Measurements from ENCODE around the gene TRPM8. TPM values are rescaled to one million over a fixed set of nuclear protein-coding genes. Genes with fewer than 3 reads are reported as not detected.
A peak's percentile ranks its signal among the peaks of the same experiment; 100 is the strongest.

Gene TRPM8
- polyA plus RNA-seq, 3 donors from 2014 or later = 0.06 to 0.52 (median 0.42) TPM

DNA sequence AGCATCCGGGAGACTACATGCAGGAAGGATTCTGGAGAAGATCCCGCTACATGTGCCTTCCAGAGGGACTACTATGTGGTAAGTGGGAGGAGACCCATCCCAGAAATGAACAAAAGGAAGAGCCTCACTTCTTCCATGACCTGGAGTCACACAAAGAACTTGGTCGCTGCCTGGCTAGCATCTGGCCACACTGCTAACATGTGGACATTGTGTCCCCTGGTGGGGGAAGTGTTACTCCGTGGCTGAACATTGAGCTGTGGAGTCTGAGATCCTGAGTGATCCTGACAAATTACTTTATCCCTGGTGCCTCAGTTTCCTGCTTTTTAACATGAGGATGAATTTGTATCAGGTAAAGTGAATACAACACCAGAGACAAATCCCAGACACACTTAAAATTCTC is 141.7 kb downstream of the TRPM8 start:
- no peak for DNase-seq
- Mint-ChIP-seq H3K4me3 (no peak overlapping the region), H3K9me3 (peaks cover 0 to 2% (median 0%) of the 10 kb centered on the region in 6 donors), H3K27me3 (ENCODE audit: low read depth in 3 of 3) (peaks cover 2 to 18% (median 6%) of the 10 kb centered on the region in 3 donors), H3K4me1 (peaks cover 42 to 44% of the 10 kb centered on the region in 2 donors), H3K36me3 (peaks cover 0 to 6% (median 6%) of the 10 kb centered on the region in 3 donors), H3K27ac (peak overlapping the region in 1 of 6 donors; percentile 6)

DNA sequence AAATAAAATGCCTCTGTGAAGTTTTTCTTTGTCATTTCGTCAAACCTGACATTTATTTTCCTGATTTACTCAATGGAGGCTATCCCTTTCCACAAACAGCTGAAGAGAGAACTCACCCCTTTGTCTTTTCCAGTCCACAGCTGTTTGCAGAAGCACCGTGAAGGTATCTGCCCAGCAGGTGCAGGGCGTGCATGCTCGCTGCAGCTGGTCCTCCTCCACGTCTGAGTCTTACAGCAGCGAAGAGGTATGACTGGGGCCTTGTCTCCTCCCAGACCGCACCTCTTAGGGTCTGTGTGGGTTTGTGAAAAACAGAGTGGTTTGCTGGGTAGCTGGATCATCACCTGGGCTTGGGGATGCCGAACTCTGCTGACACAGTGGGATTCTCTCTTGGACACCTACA is 143.1 kb downstream of the TRPM8 start:
- peaks cover 47 to 49% of the 10 kb centered on the region in 2 donors for H3K4me1 Mint-ChIP-seq
- DNase-seq = no peak
- no peaks in the 10 kb centered on the region for H3K9me3 Mint-ChIP-seq
- H3K27ac Mint-ChIP-seq = no peak overlapping the region
- no peaks in the 10 kb centered on the region for H3K36me3 Mint-ChIP-seq
- H3K4me3 Mint-ChIP-seq = no peak overlapping the region
- H3K27me3 Mint-ChIP-seq (ENCODE audit: low read depth in 3 of 3) = peaks cover 0 to 15% (median 8%) of the 10 kb centered on the region in 3 donors

GRCh38 chr2:234061624-234062257 is 144.6 kb downstream of the TRPM8 start:
- Mint-ChIP-seq H3K4me1 (peaks cover 43 to 54% of the 10 kb centered on the region in 2 donors), H3K4me3 (peak overlapping the region; percentile 65 to 83 (median 76)), H3K36me3 (peaks cover 0 to 4% (median 0%) of the 10 kb centered on the region in 3 donors), H3K27ac (peak overlapping the region; percentile 6 to 79 (median 49)), H3K9me3 (peaks cover 0 to 2% (median 0%) of the 10 kb centered on the region in 6 donors), H3K27me3 (ENCODE audit: low read depth in 3 of 3) (peaks cover 0 to 14% (median 8%) of the 10 kb centered on the region in 3 donors)
- DNase-seq = peak; percentile 51 to 61 (median 58)

GRCh38 chr2:234066587-234066986 is 149.4 kb downstream of the TRPM8 start:
- no peak for DNase-seq
- H3K4me3 Mint-ChIP-seq = no peak overlapping the region
- peaks cover 5 to 8% (median 7%) of the 10 kb centered on the region in 3 donors for H3K36me3 Mint-ChIP-seq
- H3K27ac Mint-ChIP-seq = no peak overlapping the region
- H3K27me3 Mint-ChIP-seq (ENCODE audit: low read depth in 3 of 3) = peaks cover 0 to 9% (median 8%) of the 10 kb centered on the region in 3 donors
- peaks cover 38 to 50% of the 10 kb centered on the region in 2 donors for H3K4me1 Mint-ChIP-seq
- H3K9me3 Mint-ChIP-seq = peaks cover 0 to 10% (median 3%) of the 10 kb centered on the region in 6 donors

Other genes starting within 250 kb of the TRPM8 start
- not detected for gene UGT1A9, start 245.5 kb upstream of the TRPM8 start, polyA plus RNA-seq
- not detected for gene UGT1A7, start 235.5 kb upstream of the TRPM8 start, polyA plus RNA-seq
- not detected for gene UGT1A6, start 224.5 kb upstream of the TRPM8 start, polyA plus RNA-seq
- gene UGT1A5, start 204.5 kb upstream of the TRPM8 start, polyA plus RNA-seq = not detected
- not detected for gene UGT1A4, start 198.6 kb upstream of the TRPM8 start, polyA plus RNA-seq
- gene UGT1A3, start 188.3 kb upstream of the TRPM8 start, polyA plus RNA-seq = not detected
- gene UGT1A1, start 157.1 kb upstream of the TRPM8 start, polyA plus RNA-seq = not detected
- gene MROH2A, start 139.0 kb upstream of the TRPM8 start, polyA plus RNA-seq = not detected
- gene HJURP, start 62.8 kb upstream of the TRPM8 start, polyA plus RNA-seq = 1 to 10 TPM in 1 of 3 donors, under 1 TPM in 2; 0.47 to 1.2 (median 0.69) TPM
- not detected for gene SPP2, start 133.3 kb downstream of the TRPM8 start, polyA plus RNA-seq

Measured in immature natural killer cell (primary cell).